ENCODE data around the gene MXD3. TPM values are rescaled to one million over a fixed set of nuclear protein-coding genes. Genes with fewer than 3 reads are reported as not detected.
A peak's percentile ranks its signal among the peaks of the same experiment; 100 is the strongest.

Gene MXD3
- polyA plus RNA-seq, 3 donors, result 21.5 to 61.9 (median 25.5) TPM

GRCh38 chr5:177328545-177329231, 17.0 kb upstream of the MXD3 start:
- no peak overlapping the region for H3K27ac ChIP-seq (ENCODE audit: low read depth in 1 of 2, low read length in 2 of 2)
- peaks cover 58 to 85% of the 10 kb centered on the region in 2 donors for H3K36me3 Mint-ChIP-seq
- no peak overlapping the region for H3K4me2 ChIP-seq (replicated peaks; ENCODE audit: extremely low read depth, low read length, poor library complexity, severe bottlenecking)
- H3K9me3 ChIP-seq (replicated peaks in 1 of 2; ENCODE audit: control insufficient read depth in 1 of 2, insufficient read depth in 1 of 2, low read length in 2 of 2), result no peaks in the 10 kb centered on the region
- H3K9ac ChIP-seq (ENCODE audit: insufficient read depth, low read length, poor library complexity, severe bottlenecking), result no peak overlapping the region
- H3K4me3 Mint-ChIP-seq, result no peak overlapping the region
- peaks cover 5 to 17% of the 10 kb centered on the region in 2 donors for H3K4me1 ChIP-seq (ENCODE audit: control insufficient read depth in 1 of 2, insufficient read depth in 2 of 2, low read length in 2 of 2)
- peaks cover 2 to 8% (median 3%) of the 10 kb centered on the region in 3 donors for H3K27me3 Mint-ChIP-seq (ENCODE audit: low read depth in 3 of 3)
- intact Hi-C loops (cut with micrococcal nuclease), result no loop called here
- 87% methylated on average over 9 of the region's 19 CpGs for WGBS (ENCODE audit: insufficient coverage)
- H3K4me3 ChIP-seq (replicated peaks in 1 of 3; ENCODE audit: low read depth in 2 of 3, low read length in 3 of 3), result no peak overlapping the region
- no peaks in the 10 kb centered on the region for H3K27me3 ChIP-seq (ENCODE audit: control insufficient read depth in 2 of 2, insufficient read depth in 2 of 2, low read length in 2 of 2)
- H3K4me1 Mint-ChIP-seq, result peaks cover 32% of the 10 kb centered on the region
- no peak overlapping the region for H2AFZ ChIP-seq (ENCODE audit: insufficient read depth, low read depth, low read length, poor library complexity, severe bottlenecking)
- H3K79me2 ChIP-seq (ENCODE audit: insufficient read depth, low read length), result no peaks in the 10 kb centered on the region
- H3K27ac Mint-ChIP-seq, result no peak overlapping the region
- H3K36me3 ChIP-seq (replicated peaks in 1 of 2; ENCODE audit: control insufficient read depth in 1 of 2, insufficient read depth in 2 of 2, low read length in 2 of 2), result peaks cover 40 to 69% of the 10 kb centered on the region in 2 donors
- peaks cover 39% of the 10 kb centered on the region for H4K20me1 ChIP-seq (ENCODE audit: insufficient read depth, low read length)
- TF ChIP-seq CTCF (IDR thresholded peaks at IDR 0.05), result no peak
- H3K9me3 Mint-ChIP-seq, result no peaks in the 10 kb centered on the region
- DNase-seq, result no peak

- Histone ChIP-seq H3K36me3 (replicated peaks in 1 of 2; ENCODE audit: control insufficient read depth in 1 of 2, insufficient read depth in 2 of 2, low read length in 2 of 2) (peaks cover 32 to 60% of the 10 kb centered on the region in 2 donors), H3K4me1 (ENCODE audit: control insufficient read depth in 1 of 2, insufficient read depth in 2 of 2, low read length in 2 of 2) (peaks cover 5 to 21% of the 10 kb centered on the region in 2 donors), H3K27ac (ENCODE audit: low read depth in 1 of 2, low read length in 2 of 2) (no peak overlapping the region), H3K4me3 (replicated peaks in 1 of 3; ENCODE audit: low read depth in 2 of 3, low read length in 3 of 3) (no peak overlapping the region), H3K9me3 (replicated peaks in 1 of 2; ENCODE audit: control insufficient read depth in 1 of 2, insufficient read depth in 1 of 2, low read length in 2 of 2) (no peaks in the 10 kb centered on the region), H4K20me1 (ENCODE audit: insufficient read depth, low read length) (peaks cover 30% of the 10 kb centered on the region), H3K79me2 (ENCODE audit: insufficient read depth, low read length) (no peaks in the 10 kb centered on the region), H3K9ac (ENCODE audit: insufficient read depth, low read length, poor library complexity, severe bottlenecking) (no peak overlapping the region), H2AFZ (ENCODE audit: insufficient read depth, low read depth, low read length, poor library complexity, severe bottlenecking) (no peak overlapping the region), H3K27me3 (ENCODE audit: control insufficient read depth in 2 of 2, insufficient read depth in 2 of 2, low read length in 2 of 2) (no peaks in the 10 kb centered on the region), H3K4me2 (replicated peaks; ENCODE audit: extremely low read depth, low read length, poor library complexity, severe bottlenecking) (no peak overlapping the region)
- peak overlapping the region in 1 of 2 donors; percentile 21 for H3K4me3 Mint-ChIP-seq
- intact Hi-C loops (cut with micrococcal nuclease), result no loop called here
- WGBS (ENCODE audit: insufficient coverage), result 59% methylated on average over 18 of the region's 28 CpGs
- TF ChIP-seq CTCF (IDR thresholded peaks at IDR 0.05), result no peak
- peaks cover 2 to 8% (median 2%) of the 10 kb centered on the region in 3 donors for H3K27me3 Mint-ChIP-seq (ENCODE audit: low read depth in 3 of 3)
- no peaks in the 10 kb centered on the region for H3K9me3 Mint-ChIP-seq
- H3K27ac Mint-ChIP-seq, result peak overlapping the region in 2 of 7 donors; percentile 9 to 60
- H3K36me3 Mint-ChIP-seq, result peaks cover 49 to 77% of the 10 kb centered on the region in 2 donors
- H3K4me1 Mint-ChIP-seq, result peaks cover 34% of the 10 kb centered on the region
- DNase-seq, result no peak
Measured at GRCh38 chr5:177327539-177328522, 16.1 kb upstream of the MXD3 start.

All from CD14-positive monocyte (primary cell).